GM20000 (cell line): ENCODE data around the gene SLC24A4.
A peak's percentile ranks its signal among the peaks of the same experiment; 100 is the strongest.
"Not testable (repeated sequence)": the region's sequence is repeated elsewhere in the genome, so short reads cannot be mapped to it uniquely, and the experiment has no call there.

Experiments
- DNase-seq: peaks from one replicate; pipeline ENCODE4 v3.0.0; 2012; ENCODE audit warnings: low spot score
- TF ChIP-seq, protein P1 (sequence below): IDR thresholded peaks from 2 replicates; pipeline ENCODE4 v1.5.1; 2012; ENCODE audit warnings: mild to moderate bottlenecking, control low read depth; ENCODE audit errors: extremely low read depth, missing control alignments

Gene SLC24A4

GRCh38 chr14:92531106-92531873, 208.3 kb downstream of the SLC24A4 start:
- TF ChIP-seq, protein P1, sequence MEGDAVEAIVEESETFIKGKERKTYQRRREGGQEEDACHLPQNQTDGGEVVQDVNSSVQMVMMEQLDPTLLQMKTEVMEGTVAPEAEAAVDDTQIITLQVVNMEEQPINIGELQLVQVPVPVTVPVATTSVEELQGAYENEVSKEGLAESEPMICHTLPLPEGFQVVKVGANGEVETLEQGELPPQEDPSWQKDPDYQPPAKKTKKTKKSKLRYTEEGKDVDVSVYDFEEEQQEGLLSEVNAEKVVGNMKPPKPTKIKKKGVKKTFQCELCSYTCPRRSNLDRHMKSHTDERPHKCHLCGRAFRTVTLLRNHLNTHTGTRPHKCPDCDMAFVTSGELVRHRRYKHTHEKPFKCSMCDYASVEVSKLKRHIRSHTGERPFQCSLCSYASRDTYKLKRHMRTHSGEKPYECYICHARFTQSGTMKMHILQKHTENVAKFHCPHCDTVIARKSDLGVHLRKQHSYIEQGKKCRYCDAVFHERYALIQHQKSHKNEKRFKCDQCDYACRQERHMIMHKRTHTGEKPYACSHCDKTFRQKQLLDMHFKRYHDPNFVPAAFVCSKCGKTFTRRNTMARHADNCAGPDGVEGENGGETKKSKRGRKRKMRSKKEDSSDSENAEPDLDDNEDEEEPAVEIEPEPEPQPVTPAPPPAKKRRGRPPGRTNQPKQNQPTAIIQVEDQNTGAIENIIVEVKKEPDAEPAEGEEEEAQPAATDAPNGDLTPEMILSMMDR = no peak
- DNase-seq = no peak

GRCh38 chr14:92532490-92533163, 209.7 kb downstream of the SLC24A4 start:
- no peak for DNase-seq
- TF ChIP-seq, protein P1 = no peak

DNA sequence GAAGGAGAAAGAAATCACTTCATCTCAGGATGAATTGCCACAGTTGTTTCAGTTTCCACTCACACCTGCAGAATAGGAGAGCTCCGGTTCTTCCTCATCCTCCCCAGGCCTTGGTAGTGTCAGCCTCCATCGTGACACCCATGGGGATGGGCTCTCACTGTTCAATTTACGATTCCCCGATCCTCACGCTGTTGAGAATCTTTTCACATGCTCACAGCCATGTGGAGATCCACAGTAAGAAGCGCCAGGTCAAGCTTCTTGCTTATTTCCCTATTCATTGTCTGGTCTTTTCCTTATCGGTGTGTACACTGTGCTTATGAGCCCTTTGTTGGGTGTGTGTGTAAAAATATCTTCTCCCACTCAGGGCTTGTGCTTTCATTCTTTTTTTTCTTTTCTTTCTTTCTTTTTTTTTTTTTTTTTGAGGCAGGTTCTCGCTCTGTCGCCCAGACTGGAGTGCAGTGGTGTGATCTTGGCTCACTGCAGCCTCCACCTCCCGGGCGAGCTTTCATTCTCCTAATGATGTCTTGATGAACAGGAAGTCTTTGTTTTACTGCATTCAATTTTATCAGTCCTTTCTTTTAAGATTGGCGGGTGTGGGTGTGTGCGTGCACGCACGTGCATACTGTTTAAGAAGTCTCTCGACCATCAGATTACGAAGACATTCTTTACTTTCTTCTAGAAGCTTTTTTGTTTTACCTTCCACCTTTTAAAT, 212.1 kb downstream of the SLC24A4 start:
- TF ChIP-seq, protein P1 = no peak
- DNase-seq = no peak

GRCh38 chr14:92536231-92536630, 213.3 kb downstream of the SLC24A4 start:
- not testable (repeated sequence) for DNase-seq

DNA sequence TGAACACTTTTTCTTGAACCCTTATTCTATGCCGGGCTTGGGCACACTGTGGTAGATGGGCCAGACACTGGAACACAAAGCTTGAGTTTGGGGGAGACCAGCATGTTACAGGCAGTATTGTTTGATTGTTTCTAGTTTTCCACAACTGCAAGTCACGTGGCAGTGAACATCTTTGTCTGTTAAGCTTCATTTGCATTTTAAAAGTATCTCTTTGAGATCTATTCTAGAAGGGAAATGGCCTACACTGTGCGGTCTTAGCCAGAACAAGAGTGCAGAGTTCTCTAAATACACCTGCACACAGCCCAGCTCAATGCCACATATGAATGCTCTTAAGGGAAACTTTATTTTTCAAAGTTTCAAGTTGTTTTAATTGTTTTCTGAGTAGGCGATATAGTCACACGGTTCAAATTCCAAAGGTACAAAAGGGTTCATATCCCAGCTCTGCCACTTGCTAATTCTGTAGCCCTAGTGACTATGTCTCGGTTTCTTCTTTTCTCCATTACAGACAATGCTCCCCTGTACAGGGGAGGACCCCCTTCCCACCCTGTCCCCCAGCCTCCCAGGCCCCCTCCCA, 215.5 kb downstream of the SLC24A4 start:
- TF ChIP-seq, protein P1 = no peak
- DNase-seq = peak; percentile 60

DNA sequence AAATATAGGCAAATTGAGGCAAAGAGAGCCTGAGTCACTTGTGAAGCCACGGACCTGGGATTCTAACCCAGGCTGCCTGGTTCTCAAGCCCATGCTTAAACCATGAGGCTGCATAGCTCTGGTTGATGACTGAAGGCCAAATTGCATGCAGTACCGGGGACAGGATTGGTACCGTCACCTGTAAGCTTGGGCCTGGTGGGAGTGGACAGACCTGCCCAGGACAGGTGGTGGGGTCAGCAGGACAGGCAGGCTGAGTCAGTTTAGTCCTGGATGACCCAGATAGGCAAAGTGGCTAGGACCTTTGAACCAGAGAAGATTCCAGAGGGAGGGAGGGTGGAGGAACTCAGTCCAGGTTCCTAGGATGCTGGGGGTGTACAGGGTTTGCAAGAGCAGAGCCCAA, 216.5 kb downstream of the SLC24A4 start:
- TF ChIP-seq, protein P1 = no peak
- DNase-seq = no peak

- TF ChIP-seq, protein P1 = no peak
- DNase-seq = no peak
These were observed 216.9 kb downstream of the SLC24A4 start for GRCh38 chr14:92539875-92540274.
